B cell (primary cell): Measurements from ENCODE around the gene CFAP20. TPM values are rescaled to one million over a fixed set of nuclear protein-coding genes. Genes with fewer than 3 reads are reported as not detected.

Experiments used
- ATAC-seq: fragments of 200-7000 bp; cut with Tn5 transposase; one replicate; pipeline ENCODE4 v1.10.0; 2021; ENCODE audit warnings: low read depth, mild to moderate bottlenecking, moderate number of reproducible peaks, moderate library complexity
- CTCF ChIA-PET: fragments of 350-600 bp; sonication (Branson Sonifier 250); formaldehyde crosslinking; loops from one replicate; lab custom pipeline; 2021; ENCODE audit warnings: antibody characterized with exemption, inconsistent platforms; lab: Charles Lee
- POLR2A ChIA-PET: fragments of 350-600 bp; sonication (Branson Sonifier 250); formaldehyde crosslinking; loops from one replicate; lab custom pipeline; 2021; ENCODE audit warnings: antibody characterized with exemption; lab: Charles Lee
- DNase-seq: peaks from one replicate; pipeline ENCODE4 v3.0.0; 2013
- H2AFZ ChIP-seq: 2 replicates; pipeline ENCODE4 v1.6.1; 2012; ENCODE audit warnings: mild to moderate bottlenecking, low read depth, low read length; ENCODE audit not compliant: insufficient read depth, poor library complexity, severe bottlenecking
- H3K27ac ChIP-seq, 2 donors: 1 replicate in 1 of 2; 2 replicates in 1 of 2; pipeline ENCODE4 v1.5.1; 2012 to 2013; ENCODE audit warnings: low read length in 2 of 2, mild to moderate bottlenecking in 2 of 2, moderate library complexity in 1 of 2
- H3K27me3 ChIP-seq, 4 experiments: fragments of 200-600 bp in 1 of 4; sonication (generic) in 1 of 4; replicated peaks in 1 of 4; 1 replicate in 2 of 4; 2 replicates in 2 of 4; pipeline versions ENCODE4 v1.6.1 to v1.7.0; 2013 to 2016; ENCODE audit warnings: low read length in 3 of 4, mild to moderate bottlenecking in 2 of 4, mixed read lengths in 1 of 4, moderate library complexity in 1 of 4; ENCODE audit not compliant: insufficient read depth in 4 of 4, control insufficient read depth in 3 of 4; ENCODE audit errors: control extremely low read depth in 1 of 4
- H3K36me3 ChIP-seq, 2 experiments: replicated peaks in 1 of 2; 1 replicate in 1 of 2; 2 replicates in 1 of 2; pipeline versions ENCODE4 v1.6.1 to v1.7.1; 2013; ENCODE audit warnings: low read length in 1 of 2; ENCODE audit not compliant: insufficient read depth in 2 of 2, control insufficient read depth in 1 of 2; ENCODE audit errors: control extremely low read depth in 1 of 2, extremely low read depth in 1 of 2
- H3K4me1 ChIP-seq, 2 donors: fragments of 200-600 bp in 1 of 2; sonication (generic) in 1 of 2; 1 replicate in 1 of 2; 2 replicates in 1 of 2; pipeline versions ENCODE4 v1.5.1 to v1.6.1; 2013 to 2017; ENCODE audit warnings: low read length in 2 of 2; ENCODE audit not compliant: control insufficient read depth in 2 of 2, insufficient read depth in 2 of 2
- H3K4me2 ChIP-seq: replicated peaks from 2 replicates; pipeline ENCODE3; 2012; ENCODE audit warnings: mild to moderate bottlenecking, low read depth, low read length; ENCODE audit not compliant: poor library complexity, severe bottlenecking
- H3K4me3 ChIP-seq, 5 experiments: fragments of 200-600 bp in 1 of 5; sonication (generic) in 1 of 5; 1 replicate in 3 of 5; 2 replicates in 2 of 5; pipeline versions ENCODE4 v1.5.1 to v1.7.0; 2011 to 2016; ENCODE audit warnings: low read length in 4 of 5, mild to moderate bottlenecking in 4 of 5, low read depth in 2 of 5, control low read depth in 1 of 5, moderate library complexity in 1 of 5; ENCODE audit not compliant: insufficient read depth in 1 of 5; ENCODE audit errors: control extremely low read depth in 1 of 5, extremely low read depth in 1 of 5
- H3K79me2 ChIP-seq: fragments of 200-600 bp; sonication (generic); one replicate; pipeline ENCODE4 v1.6.0; 2016; ENCODE audit warnings: low read length; ENCODE audit not compliant: control insufficient read depth, insufficient read depth
- H3K9ac ChIP-seq: fragments of 200-600 bp; sonication (generic); 2 replicates; pipeline ENCODE4 v1.6.1; 2017; ENCODE audit warnings: mild to moderate bottlenecking, low read length, moderate library complexity
- H3K9me3 ChIP-seq, 3 donors: one replicate each; pipeline versions ENCODE4 v1.6.1 to v1.7.1; 2013; ENCODE audit warnings: low read length in 2 of 3; ENCODE audit not compliant: control insufficient read depth in 2 of 3, insufficient read depth in 1 of 3; ENCODE audit errors: control extremely low read depth in 1 of 3
- H4K20me1 ChIP-seq: 2 replicates; pipeline ENCODE4 v1.6.0; 2012; ENCODE audit warnings: mild to moderate bottlenecking, low read length; ENCODE audit not compliant: insufficient read depth, control insufficient read depth, poor library complexity, severe bottlenecking
- H3K27ac Mint-ChIP-seq: one replicate; pipeline ENCODE4 v1.8.0; 2021; ENCODE audit warnings: mixed read lengths
- H3K27me3 Mint-ChIP-seq: one replicate; pipeline ENCODE4 v1.8.0; 2021; ENCODE audit warnings: mixed read lengths
- H3K4me1 Mint-ChIP-seq: one replicate; pipeline ENCODE4 v1.8.0; 2021; ENCODE audit warnings: mixed read lengths
- H3K4me3 Mint-ChIP-seq: one replicate; pipeline ENCODE4 v1.8.0; 2021; ENCODE audit warnings: mixed read lengths
- H3K9me3 Mint-ChIP-seq: one replicate; pipeline ENCODE4 v1.8.0; 2022; ENCODE audit warnings: mixed read lengths; ENCODE audit not compliant: insufficient read depth
- EZH2 ChIP-seq: IDR thresholded peaks from 2 replicates; pipeline ENCODE4 v1.6.1; 2012; ENCODE audit warnings: borderline replicate concordance, low read depth, mild to moderate bottlenecking, moderate library complexity, low read length; ENCODE audit not compliant: insufficient read depth, poor library complexity, severe bottlenecking
- WGBS: methylation state at CpG from one replicate; pipeline ENCODE4 v1.1.5; 2013; ENCODE audit warnings: missing lambda C conversion rate; ENCODE audit not compliant: insufficient coverage; 5-methylcytosine and 5-hydroxymethylcytosine counted together
- intact Hi-C: fragments of 100-400 bp; cut with micrococcal nuclease; formaldehyde crosslinking; loops from one replicate; pipeline ENCODE4 v1.10.0; 2022
- polyA plus RNA-seq: library from polyadenylated mRNA; depleted of rRNA; stranded (reverse); fragments of >200 nt; gene quantifications from 2 replicates; pipeline ENCODE4 v1.2.3, GENCODE V29; 2012
- total RNA-seq, 2 donors: library from RNA; stranded (reverse); fragments of 120-200 nt in 1 of 2; gene quantifications; 1 replicate in 1 of 2; 2 replicates in 1 of 2; pipeline versions ENCODE4 v1.2.3 to v1.2.4, GENCODE V29; 2013 to 2022
- TF ChIP-seq, protein P1 (sequence below): fragments of 200-600 bp; IDR thresholded peaks from one replicate; pipeline ENCODE4 v1.8.0; 2022; ENCODE audit warnings: antibody characterized with exemption, mild to moderate bottlenecking

Gene CFAP20
- total and polyA plus RNA-seq, 2 donors (not counting 1 experiment from before 2014, with no cell fraction given), result 27.3 to 45.4 TPM

DNA sequence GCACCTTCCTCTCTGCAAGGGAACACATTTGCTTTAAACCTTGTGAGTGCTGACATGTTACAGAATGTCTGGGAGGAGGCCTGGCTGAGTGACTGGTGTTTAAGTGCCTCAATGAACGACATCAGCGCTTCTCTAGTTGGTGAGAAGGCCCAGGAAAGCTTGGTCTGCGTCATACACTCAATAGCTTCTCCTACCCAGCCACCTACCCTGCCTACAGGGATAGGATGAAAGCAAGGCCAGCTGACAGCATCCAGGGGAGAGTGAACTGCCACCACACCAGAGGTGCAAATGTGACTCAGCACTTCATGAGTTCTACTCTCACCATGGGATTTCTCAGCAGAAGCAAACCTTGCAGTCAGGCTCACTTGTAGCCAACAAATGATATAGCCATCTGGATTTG, 31.7 kb upstream of the CFAP20 start:
- no peak for DNase-seq
- no peak overlapping the region for H2AFZ ChIP-seq
- WGBS, result 100% methylated on average over 2 of the region's 3 CpGs
- no peak for ATAC-seq
- POLR2A ChIA-PET, result no interaction called here
- no peak overlapping the region for H3K27ac ChIP-seq
- H3K36me3 ChIP-seq, result peaks cover 4 to 57% of the 10 kb centered on the region in 2 experiments
- H3K9me3 ChIP-seq, result no peaks in the 10 kb centered on the region
- no peak overlapping the region for H3K4me2 ChIP-seq
- no peaks in the 10 kb centered on the region for H3K4me1 ChIP-seq
- no peaks in the 10 kb centered on the region for H3K79me2 ChIP-seq
- Mint-ChIP-seq H3K4me1 (no peaks in the 10 kb centered on the region), H3K4me3 (no peak overlapping the region), H3K27ac (no peak overlapping the region), H3K27me3 (no peaks in the 10 kb centered on the region), H3K9me3 (no peaks in the 10 kb centered on the region)
- intact Hi-C loops, result loop anchor here (5.0 kb wide), 1 partner anchor 1789 kb away; no protein-coding TSS in a partner anchor
- H4K20me1 ChIP-seq, result no peaks in the 10 kb centered on the region
- CTCF ChIA-PET, result interaction anchor here (0.6 kb wide), 1 partner anchor 1717 kb away, joined by 4 read pairs; no protein-coding TSS in a partner anchor
- no peaks in the 10 kb centered on the region for H3K27me3 ChIP-seq
- TF ChIP-seq, protein P1, sequence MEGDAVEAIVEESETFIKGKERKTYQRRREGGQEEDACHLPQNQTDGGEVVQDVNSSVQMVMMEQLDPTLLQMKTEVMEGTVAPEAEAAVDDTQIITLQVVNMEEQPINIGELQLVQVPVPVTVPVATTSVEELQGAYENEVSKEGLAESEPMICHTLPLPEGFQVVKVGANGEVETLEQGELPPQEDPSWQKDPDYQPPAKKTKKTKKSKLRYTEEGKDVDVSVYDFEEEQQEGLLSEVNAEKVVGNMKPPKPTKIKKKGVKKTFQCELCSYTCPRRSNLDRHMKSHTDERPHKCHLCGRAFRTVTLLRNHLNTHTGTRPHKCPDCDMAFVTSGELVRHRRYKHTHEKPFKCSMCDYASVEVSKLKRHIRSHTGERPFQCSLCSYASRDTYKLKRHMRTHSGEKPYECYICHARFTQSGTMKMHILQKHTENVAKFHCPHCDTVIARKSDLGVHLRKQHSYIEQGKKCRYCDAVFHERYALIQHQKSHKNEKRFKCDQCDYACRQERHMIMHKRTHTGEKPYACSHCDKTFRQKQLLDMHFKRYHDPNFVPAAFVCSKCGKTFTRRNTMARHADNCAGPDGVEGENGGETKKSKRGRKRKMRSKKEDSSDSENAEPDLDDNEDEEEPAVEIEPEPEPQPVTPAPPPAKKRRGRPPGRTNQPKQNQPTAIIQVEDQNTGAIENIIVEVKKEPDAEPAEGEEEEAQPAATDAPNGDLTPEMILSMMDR, result no peak
- no peak for TF ChIP-seq EZH2
- H3K9ac ChIP-seq, result no peak overlapping the region
- H3K4me3 ChIP-seq, result no peak overlapping the region

DNA sequence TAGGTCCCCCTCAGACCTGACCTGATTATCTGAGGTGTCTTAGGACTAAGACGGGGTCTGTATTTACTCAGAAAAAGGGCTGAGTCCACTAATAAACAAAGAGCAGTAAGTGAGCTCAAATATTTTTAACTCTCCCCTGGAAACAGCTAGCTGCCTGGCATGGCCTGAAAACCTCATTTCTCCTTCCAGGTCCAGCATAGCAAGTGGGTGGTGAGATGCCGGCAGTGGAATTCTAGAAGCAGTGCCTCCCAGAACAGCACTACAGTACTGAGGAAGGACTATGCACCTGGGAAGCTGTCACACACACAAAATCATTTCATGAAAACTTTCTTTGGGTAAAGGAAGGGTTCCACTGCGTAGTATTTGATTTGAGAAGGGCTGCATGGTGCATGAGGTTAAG, 29.5 kb upstream of the CFAP20 start:
- DNase-seq, result no peak
- ATAC-seq, result no peak
- no peaks in the 10 kb centered on the region for H3K27me3 ChIP-seq
- Mint-ChIP-seq H3K27ac (no peak overlapping the region), H3K9me3 (no peaks in the 10 kb centered on the region), H3K27me3 (no peaks in the 10 kb centered on the region), H3K4me1 (no peaks in the 10 kb centered on the region), H3K4me3 (no peak overlapping the region)
- no peak overlapping the region for H3K27ac ChIP-seq
- H3K9me3 ChIP-seq, result no peaks in the 10 kb centered on the region
- no peak for TF ChIP-seq EZH2
- TF ChIP-seq, protein P1, result no peak
- peaks cover 4 to 36% of the 10 kb centered on the region in 2 experiments for H3K36me3 ChIP-seq
- H3K4me3 ChIP-seq, result no peak overlapping the region
- H4K20me1 ChIP-seq, result no peaks in the 10 kb centered on the region
- no peak overlapping the region for H3K4me2 ChIP-seq
- H3K79me2 ChIP-seq, result no peaks in the 10 kb centered on the region
- no peak overlapping the region for H2AFZ ChIP-seq
- H3K4me1 ChIP-seq, result no peaks in the 10 kb centered on the region
- ChIA-PET CTCF (no interaction called here), POLR2A (no interaction called here)
- no peak overlapping the region for H3K9ac ChIP-seq
- WGBS, result no CpG with 5 or more reads among the region's 3 CpGs
- intact Hi-C loops, result no loop called here
